ENCODE measurements around the gene SLC15A2.

SLC15A2 gene

DNA sequence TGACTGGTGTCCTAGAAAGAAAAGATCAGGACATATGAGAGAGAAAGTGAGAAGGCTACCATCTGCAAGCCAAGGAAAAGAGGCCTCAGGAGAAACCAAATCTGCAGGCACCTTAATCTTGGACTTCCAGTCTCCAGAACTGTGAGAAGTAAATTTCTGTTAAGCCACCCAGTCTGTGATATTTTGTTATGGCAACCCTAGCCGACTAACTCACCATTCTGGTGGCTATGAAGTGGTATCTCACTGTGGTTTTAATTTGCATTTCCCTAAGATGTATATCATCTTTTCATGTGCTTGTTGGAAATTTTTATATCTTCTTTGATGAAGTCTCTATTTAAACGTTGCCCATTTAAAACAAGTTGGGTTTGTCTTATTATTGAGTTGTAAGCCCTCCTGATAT is 87.3 kb downstream of the SLC15A2 start:
- DNase-seq (ENCODE audit: low read depth): no peak

DNA sequence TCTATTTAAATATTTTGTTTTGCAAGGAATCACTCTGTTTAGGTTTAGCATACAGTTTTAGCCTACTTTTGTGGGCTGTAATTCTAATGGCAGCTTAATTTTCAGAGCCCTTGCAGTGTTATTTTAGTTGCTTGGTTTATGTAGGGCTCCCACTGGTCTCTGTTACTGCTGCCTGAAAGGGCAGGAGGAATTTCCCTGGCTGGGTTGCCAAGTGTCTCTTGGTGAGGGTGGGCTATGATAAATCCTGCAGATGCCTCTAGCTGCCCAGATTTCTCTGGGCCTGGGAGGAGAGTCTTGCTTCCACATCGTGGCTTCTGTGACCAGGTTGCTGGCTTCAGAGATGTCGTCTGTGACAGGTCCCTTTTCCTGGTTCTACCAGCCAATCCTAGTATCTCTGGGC is 91.6 kb downstream of the SLC15A2 start:
- DNase-seq (ENCODE audit: low read depth): no peak

DNA sequence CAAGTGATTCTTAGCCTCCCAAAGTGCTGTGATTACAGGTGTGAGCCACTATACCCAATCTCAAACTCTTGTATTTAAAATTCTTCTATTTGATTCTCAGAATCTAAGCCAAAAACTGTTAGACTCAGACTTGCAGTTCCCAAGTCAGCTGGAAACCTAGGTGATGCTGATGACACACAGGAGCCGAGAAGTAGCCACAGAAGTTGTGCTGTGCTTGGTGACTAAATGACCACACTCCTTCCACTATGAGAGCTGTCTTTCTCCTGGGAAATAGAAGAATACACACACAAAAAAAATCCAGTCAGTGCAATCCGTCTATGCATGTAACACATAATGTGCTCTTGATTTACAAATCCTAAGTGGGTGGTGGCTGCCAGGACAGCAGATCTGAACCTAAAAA is 93.9 kb downstream of the SLC15A2 start:
- no peak for DNase-seq (ENCODE audit: low read depth)

DNA sequence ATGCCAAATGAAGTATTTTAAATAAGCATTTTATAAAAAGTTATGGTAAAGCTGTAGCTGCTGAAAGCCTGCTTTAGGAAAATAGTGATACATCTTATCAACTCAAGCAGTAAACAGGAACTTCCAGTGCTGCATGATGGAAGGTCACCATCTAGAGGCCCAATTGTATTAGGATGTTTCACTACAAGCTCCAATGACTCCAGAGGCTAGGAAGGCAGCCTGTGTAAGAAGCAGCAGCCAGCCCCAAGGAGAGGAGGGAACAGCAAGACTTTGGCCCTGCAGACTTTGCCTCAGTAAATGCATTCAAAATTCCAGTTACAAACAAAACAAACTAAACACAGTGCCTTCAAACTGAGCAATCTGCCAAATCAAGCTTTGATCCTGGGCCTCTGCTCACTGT is 95.7 kb downstream of the SLC15A2 start:
- no peak for DNase-seq (ENCODE audit: low read depth)

DNA sequence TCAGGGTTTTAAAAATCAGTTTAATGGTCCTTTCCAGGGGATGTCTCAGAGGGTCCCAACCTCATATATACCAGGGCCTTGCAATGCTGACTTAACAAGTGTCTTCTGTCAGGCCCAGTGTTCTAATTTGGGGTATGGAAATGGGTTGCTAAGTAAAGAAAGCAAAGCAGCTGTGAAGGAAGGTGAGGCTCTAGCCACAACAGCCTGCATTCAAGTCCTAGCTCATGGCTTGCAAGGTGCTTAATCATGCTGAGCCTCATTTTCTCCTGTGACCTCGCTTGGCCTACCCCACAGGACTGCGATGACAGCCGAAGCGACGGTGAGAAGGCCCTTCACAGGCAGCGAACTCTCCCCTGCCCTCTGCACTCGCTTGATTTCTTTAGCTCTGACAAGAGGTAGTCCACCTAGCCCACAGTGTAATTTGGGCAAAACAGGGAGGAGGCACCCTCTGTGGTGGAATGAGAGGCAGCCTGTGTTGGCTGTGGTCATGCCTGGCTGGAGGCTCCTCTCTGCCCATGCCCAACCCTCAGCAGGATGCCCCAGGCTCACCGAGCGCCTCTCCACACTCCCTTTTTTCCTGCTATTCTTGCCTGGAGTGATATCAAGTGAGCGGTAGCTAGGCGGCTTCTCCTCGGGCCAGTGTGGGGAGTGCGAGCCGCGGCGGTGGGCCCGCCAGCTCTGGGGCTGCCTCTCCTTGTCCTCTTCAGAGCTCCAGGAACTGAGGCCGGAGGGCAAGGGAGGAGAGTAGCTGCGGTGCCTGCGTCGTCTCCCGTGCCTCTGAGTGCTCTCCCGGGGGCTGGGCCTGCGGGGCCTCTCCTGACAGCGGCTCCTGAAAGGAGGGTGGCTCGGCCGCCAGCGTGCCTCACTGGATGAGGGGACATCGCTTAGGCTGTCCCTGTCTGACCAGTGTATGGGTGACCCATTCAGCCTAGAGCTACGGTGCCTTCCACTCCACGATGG is 98.7 kb downstream of the SLC15A2 start:
- DNase-seq (ENCODE audit: low read depth): no peak
